Skeletal muscle tissue (tissue), 4 donors: ENCODE data around the gene DGKG. TPM values are rescaled to one million over a fixed set of nuclear protein-coding genes. Genes with fewer than 3 reads are reported as not detected.

ENCODE experiments used
- H3K27ac ChIP-seq: one replicate; pipeline ENCODE4 v1.7.0; 2013; ENCODE audit warnings: mild to moderate bottlenecking, low read depth, low read length, inconsistent platforms
- H3K27me3 ChIP-seq, 3 donors: one replicate each; pipeline ENCODE4 v1.7.0; 2013; ENCODE audit warnings: low read length in 3 of 3; ENCODE audit not compliant: control insufficient read depth in 3 of 3, insufficient read depth in 3 of 3
- H3K36me3 ChIP-seq, 3 donors: one replicate each; pipeline ENCODE4 v1.7.0; 2013; ENCODE audit warnings: low read length in 3 of 3; ENCODE audit not compliant: control insufficient read depth in 3 of 3, insufficient read depth in 3 of 3
- H3K4me1 ChIP-seq, 3 donors: one replicate each; pipeline ENCODE4 v1.7.0; 2013; ENCODE audit warnings: low read length in 3 of 3, mild to moderate bottlenecking in 3 of 3; ENCODE audit not compliant: control insufficient read depth in 3 of 3, insufficient read depth in 3 of 3
- H3K4me3 ChIP-seq, 3 donors: one replicate each; pipeline ENCODE4 v1.7.0; 2013; ENCODE audit warnings: low read length in 3 of 3
- H3K9ac ChIP-seq, 3 donors: one replicate each; pipeline ENCODE4 v1.7.0; 2013; ENCODE audit warnings: low read length in 3 of 3, mild to moderate bottlenecking in 3 of 3, moderate library complexity in 2 of 3, low read depth in 1 of 3
- H3K9me3 ChIP-seq, 3 donors: one replicate each; pipeline ENCODE4 v1.7.0; 2013; ENCODE audit warnings: low read length in 3 of 3; ENCODE audit not compliant: control insufficient read depth in 3 of 3
- total RNA-seq: library from RNA; depleted of rRNA; stranded (reverse); fragments of >200 nt; gene quantifications from one replicate; pipeline ENCODE4 v1.2.3, GENCODE V29; 2014
- donor health status: Osteomylitis.

DGKG gene
- 2.6 TPM for total RNA-seq

DNA sequence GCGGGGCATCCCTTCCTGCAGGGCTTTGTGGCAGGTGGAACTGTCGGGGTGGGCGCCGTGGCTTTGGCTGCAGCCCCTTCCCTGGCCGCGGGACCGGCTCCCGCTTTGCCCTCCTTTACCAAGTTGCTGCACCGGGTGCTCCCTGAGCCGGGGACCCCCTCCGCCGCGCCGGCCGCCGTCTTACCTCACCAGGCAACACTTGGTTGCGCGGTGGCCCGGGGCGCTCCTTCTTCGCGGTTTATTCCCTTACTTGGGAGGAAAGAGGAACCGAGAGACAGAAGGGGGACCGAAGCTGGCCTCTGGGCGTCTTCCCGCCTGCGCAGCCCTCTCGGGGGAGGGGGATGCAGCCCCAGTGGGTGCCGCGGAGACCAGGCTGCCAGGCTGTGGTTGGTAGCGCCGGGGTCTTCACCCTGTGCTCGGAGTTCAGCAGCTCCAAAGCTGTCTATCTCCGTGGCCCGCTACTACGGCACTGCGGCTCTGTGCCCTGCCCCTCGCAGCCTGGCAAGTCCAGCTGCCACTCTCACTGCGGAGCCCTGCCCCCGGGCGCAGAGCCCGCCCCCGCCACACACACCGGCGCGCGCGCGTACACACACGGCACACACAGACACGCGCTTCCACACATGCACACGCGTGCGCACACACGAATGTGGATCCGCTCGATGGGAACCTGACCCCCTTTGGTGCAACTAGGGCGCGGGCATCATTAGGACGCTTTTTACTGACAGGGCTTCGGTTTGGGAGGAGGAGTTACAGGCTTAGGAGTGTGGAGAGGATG is at the start of gene DGKG:
Gene DGKG, minus strand, starts transcription at position 473 of the 775 bp plus-strand sequence. CDS start 41,775 bp downstream, outside the sequence.
- no peaks in the 10 kb centered on the region for H3K9me3 ChIP-seq
- H3K9ac ChIP-seq: peak within 1 kb of the TSS in 2 of 3 donors; percentile 38 to 60
- peak within 1 kb of the TSS; percentile 60 to 72 (median 70) for H3K4me3 ChIP-seq
- no peaks in the 10 kb centered on the region for H3K36me3 ChIP-seq
- peaks cover 38 to 49% (median 43%) of the 10 kb centered on the region in 3 donors for H3K27me3 ChIP-seq
- H3K4me1 ChIP-seq: peaks cover 11 to 21% (median 16%) of the 10 kb centered on the region in 3 donors
- no peak within 1 kb of the TSS for H3K27ac ChIP-seq

DNA sequence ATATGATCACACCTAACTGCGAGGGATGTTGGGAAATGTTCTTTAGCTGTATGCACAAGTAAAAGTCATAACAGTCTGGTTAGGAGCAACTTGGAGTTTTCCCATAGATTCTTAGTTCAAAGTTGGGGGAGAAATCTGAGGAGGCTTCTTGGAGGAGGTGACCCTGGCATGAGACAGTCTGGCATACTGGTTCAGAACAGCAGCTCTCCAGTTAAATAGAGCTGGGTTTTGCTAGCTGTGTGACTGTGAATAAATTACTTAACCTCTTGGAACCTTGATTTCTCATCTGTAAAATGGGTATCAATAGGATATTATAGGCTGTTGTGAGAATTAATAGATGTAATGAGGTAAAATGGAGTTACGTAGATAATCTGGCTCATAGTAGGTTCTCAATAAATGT is 49.1 kb upstream of the DGKG start:
- Histone ChIP-seq H3K4me3 (no peak overlapping the region), H3K27ac (no peak overlapping the region), H3K9ac (no peak overlapping the region), H3K36me3 (no peaks in the 10 kb centered on the region), H3K4me1 (peaks cover 21 to 30% (median 28%) of the 10 kb centered on the region in 3 donors), H3K9me3 (no peaks in the 10 kb centered on the region), H3K27me3 (no peaks in the 10 kb centered on the region)

DNA sequence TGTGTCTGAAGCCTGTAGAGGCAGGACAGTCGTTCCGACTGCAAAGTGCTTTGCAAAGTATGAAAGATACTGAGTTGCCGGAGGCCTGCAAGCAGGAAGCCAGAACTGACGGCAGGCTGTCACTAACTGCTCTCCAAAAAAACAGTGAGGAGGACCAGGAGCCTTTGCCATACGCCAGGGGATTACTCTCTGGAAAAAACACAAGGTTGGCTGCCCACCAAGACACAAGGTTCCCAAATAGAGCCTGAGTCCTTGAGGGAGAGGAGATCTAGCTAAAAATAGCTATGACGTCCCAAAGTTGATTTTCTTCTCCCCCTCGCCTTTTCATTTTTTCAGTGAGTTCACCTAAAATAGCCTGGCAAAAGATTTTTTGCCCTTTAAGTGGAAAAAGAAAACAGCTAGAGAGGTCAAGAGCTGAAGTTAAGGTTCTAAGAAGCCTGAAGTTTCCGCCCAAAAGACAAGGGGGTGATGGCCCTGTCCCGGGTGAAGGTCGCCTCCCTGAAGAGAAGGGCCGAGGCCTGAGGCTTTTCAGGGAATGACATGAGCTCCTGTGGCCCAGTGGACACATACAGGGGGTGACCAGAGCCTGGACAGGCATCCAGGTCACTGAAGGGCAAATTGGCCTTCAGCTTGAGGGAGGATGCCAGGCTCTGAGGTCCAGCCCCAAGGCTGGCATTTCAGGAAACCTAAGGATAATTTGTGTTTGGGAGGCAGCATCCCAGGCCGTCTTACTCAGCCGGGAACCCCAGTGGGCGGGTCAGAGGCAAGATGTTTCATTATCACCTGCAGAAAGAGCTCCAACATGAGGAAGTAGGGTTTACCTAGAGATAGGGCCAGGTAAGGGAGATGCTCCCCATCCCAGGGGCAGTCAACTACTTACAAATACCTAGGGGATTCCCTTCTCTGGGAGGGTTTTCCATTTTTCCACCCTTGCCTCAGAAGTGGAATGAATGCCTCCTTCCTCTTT is 44.9 kb upstream of the DGKG start:
- no peaks in the 10 kb centered on the region for H3K27me3 ChIP-seq
- H3K9me3 ChIP-seq: no peaks in the 10 kb centered on the region
- H3K36me3 ChIP-seq: no peaks in the 10 kb centered on the region
- peak overlapping the region; percentile 84 for H3K27ac ChIP-seq
- peak overlapping the region in 1 of 3 donors; percentile 34 for H3K4me3 ChIP-seq
- peak overlapping the region in 2 of 3 donors; percentile 34 to 66 for H3K9ac ChIP-seq
- peaks cover 15 to 18% (median 15%) of the 10 kb centered on the region in 3 donors for H3K4me1 ChIP-seq

DNA sequence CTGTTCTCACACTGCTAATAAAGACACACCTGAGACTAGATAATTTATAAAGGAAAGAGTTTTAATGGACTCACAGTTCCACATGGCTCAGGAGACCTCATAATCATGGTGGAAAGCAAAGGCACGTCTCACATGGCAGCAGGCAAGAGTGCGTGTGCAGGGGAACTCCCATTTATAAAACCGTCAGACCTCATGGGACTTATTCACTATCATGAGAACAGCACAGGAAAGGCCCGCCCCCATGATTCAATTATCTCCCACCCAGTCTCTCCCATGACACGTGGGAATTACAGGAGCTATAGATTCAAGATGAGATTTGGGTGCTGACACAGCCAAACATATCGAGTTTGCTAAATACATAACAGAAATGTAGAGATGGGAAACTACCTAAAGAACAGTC is 39.5 kb upstream of the DGKG start:
- Histone ChIP-seq H3K9me3 (no peaks in the 10 kb centered on the region), H3K27ac (no peak overlapping the region), H3K36me3 (no peaks in the 10 kb centered on the region), H3K27me3 (no peaks in the 10 kb centered on the region), H3K9ac (no peak overlapping the region), H3K4me3 (no peak overlapping the region), H3K4me1 (peaks cover 7 to 8% (median 8%) of the 10 kb centered on the region in 3 donors)

DNA sequence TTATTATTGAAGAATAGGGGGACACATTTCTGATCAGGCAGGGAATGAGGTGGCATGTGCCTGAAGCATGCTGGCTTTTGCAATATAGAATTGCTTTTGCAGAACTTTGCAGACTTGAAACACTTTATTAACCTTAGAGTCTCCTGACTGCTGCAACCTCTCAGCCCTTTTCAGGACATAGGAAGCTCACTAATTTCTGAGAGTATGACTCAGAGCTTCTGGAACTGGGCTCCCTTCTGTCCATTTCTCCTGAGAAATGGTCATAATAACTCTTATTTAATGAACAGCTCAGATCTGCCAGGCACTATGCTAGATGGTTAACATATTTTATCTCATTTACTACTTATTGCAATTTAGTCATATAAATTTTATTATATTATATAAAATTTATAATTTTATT is 38.6 kb upstream of the DGKG start:
- Histone ChIP-seq H3K9me3 (no peaks in the 10 kb centered on the region), H3K36me3 (no peaks in the 10 kb centered on the region), H3K4me1 (peaks cover 0 to 2% (median 0%) of the 10 kb centered on the region in 3 donors), H3K9ac (no peak overlapping the region), H3K4me3 (no peak overlapping the region), H3K27me3 (no peaks in the 10 kb centered on the region), H3K27ac (no peak overlapping the region)

DNA sequence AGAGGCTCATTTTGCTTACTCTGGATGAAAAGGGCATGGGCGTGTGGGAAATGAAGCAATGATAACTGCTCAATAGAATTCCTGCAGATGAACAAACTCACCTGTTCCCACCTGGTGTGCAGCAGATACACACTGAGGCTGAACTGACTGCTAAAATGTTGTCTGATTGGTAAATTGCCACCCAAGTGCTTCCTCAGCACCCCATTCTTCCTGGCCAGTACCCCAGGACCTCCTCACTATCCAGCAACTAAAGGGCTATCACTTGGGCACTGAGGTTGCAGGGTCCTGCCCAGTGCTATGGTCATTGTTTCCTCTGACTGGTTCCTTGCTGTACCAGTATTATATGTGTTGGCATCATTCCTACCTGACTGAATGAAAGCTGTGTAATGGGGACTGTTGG is 38.0 kb upstream of the DGKG start:
- no peaks in the 10 kb centered on the region for H3K9me3 ChIP-seq
- no peaks in the 10 kb centered on the region for H3K36me3 ChIP-seq
- no peak overlapping the region for H3K27ac ChIP-seq
- peaks cover 0 to under 1% (median 0%) of the 10 kb centered on the region in 3 donors for H3K4me1 ChIP-seq
- no peak overlapping the region for H3K9ac ChIP-seq
- H3K27me3 ChIP-seq: no peaks in the 10 kb centered on the region
- H3K4me3 ChIP-seq: no peak overlapping the region

DNA sequence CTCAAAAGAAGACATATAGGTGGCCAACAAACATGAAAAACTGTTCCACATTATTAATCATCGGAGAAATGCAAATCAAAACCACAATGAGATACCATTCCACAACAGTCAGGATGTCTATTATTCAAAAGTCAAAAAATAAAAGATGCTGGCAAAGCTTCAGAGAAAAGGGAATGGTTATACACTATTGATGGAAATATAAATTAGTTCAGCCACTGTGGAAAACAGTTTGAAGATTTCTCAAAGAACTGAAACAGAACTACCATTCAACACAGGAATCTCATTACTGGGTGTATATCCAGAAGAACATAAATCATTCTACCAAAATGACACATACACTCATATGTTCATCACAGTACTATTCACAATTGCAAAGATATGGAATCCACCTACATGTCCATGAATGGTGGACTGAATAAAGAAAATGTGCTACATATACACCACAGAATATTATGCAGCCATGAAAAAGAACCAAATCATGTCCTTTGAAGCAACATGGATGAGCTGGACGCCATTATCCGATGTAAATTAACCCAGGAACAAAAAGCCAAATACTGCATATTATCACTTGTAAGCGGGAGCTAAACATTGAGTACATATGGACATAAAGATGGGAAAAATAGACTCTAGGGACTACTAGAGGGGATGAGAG is 32.7 kb upstream of the DGKG start:
- no peaks in the 10 kb centered on the region for H3K36me3 ChIP-seq
- no peak overlapping the region for H3K27ac ChIP-seq
- H3K9me3 ChIP-seq: peaks cover 0 to 2% (median 0%) of the 10 kb centered on the region in 3 donors
- no peaks in the 10 kb centered on the region for H3K27me3 ChIP-seq
- no peak overlapping the region for H3K4me3 ChIP-seq
- no peaks in the 10 kb centered on the region for H3K4me1 ChIP-seq
- H3K9ac ChIP-seq: no peak overlapping the region

DNA sequence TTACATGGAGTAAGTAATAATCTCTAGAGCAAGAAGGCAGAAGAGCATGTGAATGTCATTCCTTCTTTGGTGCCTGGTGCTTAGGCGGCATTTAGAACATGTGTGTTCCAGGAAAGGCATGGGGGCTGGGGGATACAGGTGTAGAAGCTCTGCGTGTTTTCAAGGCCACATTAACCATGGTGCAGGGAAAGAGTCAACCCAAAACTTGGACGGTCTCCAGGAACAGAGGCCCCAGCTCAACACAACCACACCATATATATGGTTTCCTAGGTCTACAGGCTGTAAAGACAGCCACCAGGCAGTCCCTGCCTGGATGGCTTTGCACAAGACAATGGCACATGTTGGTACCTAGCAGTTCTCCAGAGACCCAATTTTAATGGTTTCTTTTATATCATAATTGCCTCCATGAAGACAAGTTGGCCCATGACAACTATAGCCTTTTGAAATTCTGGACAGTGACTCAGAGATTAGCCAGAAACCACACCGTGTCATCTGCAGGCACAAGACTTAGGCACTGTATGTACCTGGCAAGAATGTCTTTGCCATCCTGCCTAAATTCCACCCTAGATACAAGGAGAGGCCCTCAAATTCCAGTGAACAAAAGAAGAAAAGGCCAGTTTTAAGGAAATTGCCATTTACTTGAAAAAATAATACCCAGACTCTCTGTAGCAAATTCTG is 25.0 kb upstream of the DGKG start:
- Histone ChIP-seq H3K27ac (no peak overlapping the region), H3K4me1 (peaks cover 5 to 11% (median 9%) of the 10 kb centered on the region in 3 donors), H3K27me3 (no peaks in the 10 kb centered on the region), H3K36me3 (no peaks in the 10 kb centered on the region), H3K4me3 (no peak overlapping the region), H3K9ac (no peak overlapping the region), H3K9me3 (no peaks in the 10 kb centered on the region)

DNA sequence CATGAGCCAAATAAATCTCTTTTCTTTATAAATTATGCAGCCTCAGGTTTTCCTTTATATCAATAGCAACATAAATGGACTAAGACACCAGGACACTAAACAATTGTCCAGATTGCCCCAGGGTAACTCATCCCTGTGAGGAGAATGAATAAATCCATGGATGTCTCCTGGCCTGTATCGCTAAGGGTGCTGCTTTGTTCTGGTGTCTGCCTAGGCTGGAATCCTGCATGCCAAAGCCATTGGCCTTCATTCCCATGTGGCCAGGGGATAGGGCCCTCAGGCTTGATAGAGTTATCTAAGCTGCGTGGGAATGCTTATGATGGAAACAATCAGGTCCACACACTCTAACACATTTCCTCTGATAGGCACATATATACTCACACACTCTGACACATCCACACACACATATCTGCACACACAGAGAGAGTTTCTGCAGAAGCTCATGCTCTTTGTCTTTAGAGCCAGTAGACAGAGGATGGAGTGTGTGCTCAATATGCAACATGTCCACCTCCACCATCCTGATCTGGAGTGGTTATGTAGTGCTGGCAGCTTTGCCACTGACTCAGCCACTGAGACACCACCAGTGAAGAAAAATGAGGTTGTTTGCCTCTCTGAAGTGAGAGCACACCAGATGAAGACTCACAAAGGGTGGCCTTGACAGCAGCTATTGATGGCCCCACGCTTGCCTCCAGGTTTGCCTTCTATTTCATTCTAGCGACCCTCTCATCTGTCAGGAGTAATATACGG is 24.0 kb upstream of the DGKG start:
- H3K9ac ChIP-seq: no peak overlapping the region
- no peaks in the 10 kb centered on the region for H3K36me3 ChIP-seq
- H3K4me3 ChIP-seq: no peak overlapping the region
- H3K9me3 ChIP-seq: no peaks in the 10 kb centered on the region
- H3K4me1 ChIP-seq: peaks cover 5 to 16% (median 13%) of the 10 kb centered on the region in 3 donors
- no peak overlapping the region for H3K27ac ChIP-seq
- no peaks in the 10 kb centered on the region for H3K27me3 ChIP-seq
